ENCODE results near the gene PFDN1.

DNA sequence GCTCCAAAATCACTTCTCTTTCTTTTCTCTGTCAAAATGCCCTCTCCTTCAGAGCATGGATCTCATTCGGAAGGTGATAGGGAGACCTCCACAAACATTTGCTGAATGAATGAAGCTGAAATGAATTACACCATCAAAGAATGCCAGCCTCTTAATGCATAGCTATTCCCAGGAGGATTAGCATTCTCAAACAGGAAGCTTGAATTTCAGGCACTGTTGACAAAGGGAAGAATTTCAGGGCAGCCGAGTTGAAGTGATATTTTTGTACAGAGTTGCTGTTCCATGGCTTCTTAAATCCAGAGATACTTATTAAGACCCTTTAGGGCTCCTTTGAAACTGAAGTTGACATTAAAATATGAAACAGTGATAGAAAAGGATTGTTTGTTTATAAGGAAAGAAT is 24.7 kb upstream of the PFDN1 start:
- TF ChIP-seq, protein P1, sequence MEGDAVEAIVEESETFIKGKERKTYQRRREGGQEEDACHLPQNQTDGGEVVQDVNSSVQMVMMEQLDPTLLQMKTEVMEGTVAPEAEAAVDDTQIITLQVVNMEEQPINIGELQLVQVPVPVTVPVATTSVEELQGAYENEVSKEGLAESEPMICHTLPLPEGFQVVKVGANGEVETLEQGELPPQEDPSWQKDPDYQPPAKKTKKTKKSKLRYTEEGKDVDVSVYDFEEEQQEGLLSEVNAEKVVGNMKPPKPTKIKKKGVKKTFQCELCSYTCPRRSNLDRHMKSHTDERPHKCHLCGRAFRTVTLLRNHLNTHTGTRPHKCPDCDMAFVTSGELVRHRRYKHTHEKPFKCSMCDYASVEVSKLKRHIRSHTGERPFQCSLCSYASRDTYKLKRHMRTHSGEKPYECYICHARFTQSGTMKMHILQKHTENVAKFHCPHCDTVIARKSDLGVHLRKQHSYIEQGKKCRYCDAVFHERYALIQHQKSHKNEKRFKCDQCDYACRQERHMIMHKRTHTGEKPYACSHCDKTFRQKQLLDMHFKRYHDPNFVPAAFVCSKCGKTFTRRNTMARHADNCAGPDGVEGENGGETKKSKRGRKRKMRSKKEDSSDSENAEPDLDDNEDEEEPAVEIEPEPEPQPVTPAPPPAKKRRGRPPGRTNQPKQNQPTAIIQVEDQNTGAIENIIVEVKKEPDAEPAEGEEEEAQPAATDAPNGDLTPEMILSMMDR (IDR thresholded peaks at IDR 0.05): no peak
- no peak for TF ChIP-seq POLR2A (IDR thresholded peaks at IDR 0.05)

Measured in adrenal gland (tissue), 5 donors.